ENCODE data around the gene SLC12A9.

Gene SLC12A9

GRCh38 chr7:100885440-100886141 is 33.1 kb downstream of the SLC12A9 start:
- DNase-seq: no peak

- no peak for DNase-seq
Measured at GRCh38 chr7:100886142-100886935, 33.8 kb downstream of the SLC12A9 start.

GRCh38 chr7:100886936-100887515 is 34.5 kb downstream of the SLC12A9 start:
- DNase-seq: no peak

- DNase-seq: peak; percentile 69
Measured at GRCh38 chr7:100887516-100888290, 35.2 kb downstream of the SLC12A9 start.

- DNase-seq: peak; percentile 64
Measured at GRCh38 chr7:100888291-100888987, 35.9 kb downstream of the SLC12A9 start.

GRCh38 chr7:100888988-100889750 is 36.7 kb downstream of the SLC12A9 start, which contains the start of gene UFSP1:
Gene UFSP1, minus strand, starts transcription at chr7:100889715. Its CDS starts 444 bp downstream, at chr7:100889271.
- DNase-seq: no peak

- no peak for DNase-seq
Measured at GRCh38 chr7:100890653-100891567, 38.4 kb downstream of the SLC12A9 start.

GRCh38 chr7:100891568-100892247 is 39.2 kb downstream of the SLC12A9 start:
- no peak for DNase-seq

GRCh38 chr7:100892364-100893317 is 40.1 kb downstream of the SLC12A9 start:
- no peak for DNase-seq

- DNase-seq: no peak
Measured at GRCh38 chr7:100893318-100893895, 40.9 kb downstream of the SLC12A9 start.

- DNase-seq: no peak
Measured at GRCh38 chr7:100893910-100894721, 41.6 kb downstream of the SLC12A9 start.

GRCh38 chr7:100894860-100895700 is 42.6 kb downstream of the SLC12A9 start:
- peak; percentile 88 for DNase-seq

GRCh38 chr7:100895701-100895955 is 43.1 kb downstream of the SLC12A9 start, which contains the start of gene ACHE:
Gene ACHE, minus strand, starts transcription at chr7:100895888. Its CDS starts 1,656 bp downstream, at chr7:100894232.
- no peak for DNase-seq

GRCh38 chr7:100895956-100896731 is 43.6 kb downstream of the SLC12A9 start:
- peak; percentile 72 for DNase-seq
